ENCODE measurements around the gene CYP27A1.
"Not testable (repeated sequence)": the region's sequence is repeated elsewhere in the genome, so short reads cannot be mapped to it uniquely, and the experiment has no call there.

The CYP27A1 gene

DNA sequence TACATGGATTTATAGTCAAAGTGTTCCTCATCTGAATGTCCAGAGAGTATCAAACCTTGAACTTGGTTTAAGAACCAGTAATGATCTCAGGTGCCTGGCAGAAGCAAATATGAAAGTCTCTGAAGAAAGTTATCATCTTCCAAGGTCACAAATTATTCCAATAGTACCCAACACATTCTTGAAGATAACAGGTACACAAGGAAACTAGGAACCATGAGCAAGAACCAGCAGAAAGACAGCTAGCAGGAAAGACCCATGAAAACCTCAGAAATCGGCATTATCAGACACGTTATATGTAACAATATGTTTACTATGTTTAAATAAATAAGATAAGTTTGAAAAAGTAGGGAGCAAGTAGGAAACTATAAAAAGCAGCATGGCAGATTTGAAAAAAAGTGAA lies 55.5 kb downstream of the CYP27A1 start:
- Histone ChIP-seq H3K4me3 (ENCODE audit: low read depth in 1 of 2, low read length in 2 of 2) (no peak overlapping the region), H3K4me1 (ENCODE audit: control insufficient read depth in 1 of 2, insufficient read depth in 2 of 2, low read length in 2 of 2) (peaks cover 0 to 1% of the 10 kb centered on the region in 2 donors), H3K36me3 (ENCODE audit: control insufficient read depth in 1 of 2, insufficient read depth in 2 of 2, low read length in 2 of 2) (no peaks in the 10 kb centered on the region), H3K27ac (ENCODE audit: low read length) (no peak overlapping the region), H3K9me3 (ENCODE audit: control insufficient read depth in 1 of 2, low read length in 2 of 2) (peaks cover 0 to 4% of the 10 kb centered on the region in 2 donors), H3K27me3 (ENCODE audit: low read depth, low read length) (no peaks in the 10 kb centered on the region)

DNA sequence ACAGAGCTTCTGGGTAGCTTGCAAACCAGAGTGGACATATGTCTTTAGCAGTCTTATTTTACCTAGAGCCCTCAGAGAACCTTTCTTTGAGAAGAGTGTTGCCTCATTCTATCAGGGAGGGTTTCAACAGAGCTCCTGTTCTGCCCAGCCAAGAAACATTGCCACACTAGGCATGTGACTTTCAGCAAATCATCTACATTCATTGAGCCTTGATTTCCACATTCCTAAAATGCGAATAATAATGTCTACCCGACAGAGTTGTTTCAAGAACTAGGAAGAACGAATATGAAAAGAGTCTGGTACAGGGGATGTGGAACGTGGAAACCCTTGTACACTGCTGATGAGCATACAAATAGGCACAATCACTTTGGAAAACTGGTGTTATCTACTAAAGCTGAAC lies 57.5 kb downstream of the CYP27A1 start:
- H3K27ac ChIP-seq (ENCODE audit: low read length), result no peak overlapping the region
- no peaks in the 10 kb centered on the region for H3K36me3 ChIP-seq (ENCODE audit: control insufficient read depth in 1 of 2, insufficient read depth in 2 of 2, low read length in 2 of 2)
- peaks cover 0 to 4% of the 10 kb centered on the region in 2 donors for H3K9me3 ChIP-seq (ENCODE audit: control insufficient read depth in 1 of 2, low read length in 2 of 2)
- H3K27me3 ChIP-seq (ENCODE audit: low read depth, low read length), result no peaks in the 10 kb centered on the region
- no peak overlapping the region for H3K4me3 ChIP-seq (ENCODE audit: low read depth in 1 of 2, low read length in 2 of 2)
- H3K4me1 ChIP-seq (ENCODE audit: control insufficient read depth in 1 of 2, insufficient read depth in 2 of 2, low read length in 2 of 2), result no peaks in the 10 kb centered on the region

DNA sequence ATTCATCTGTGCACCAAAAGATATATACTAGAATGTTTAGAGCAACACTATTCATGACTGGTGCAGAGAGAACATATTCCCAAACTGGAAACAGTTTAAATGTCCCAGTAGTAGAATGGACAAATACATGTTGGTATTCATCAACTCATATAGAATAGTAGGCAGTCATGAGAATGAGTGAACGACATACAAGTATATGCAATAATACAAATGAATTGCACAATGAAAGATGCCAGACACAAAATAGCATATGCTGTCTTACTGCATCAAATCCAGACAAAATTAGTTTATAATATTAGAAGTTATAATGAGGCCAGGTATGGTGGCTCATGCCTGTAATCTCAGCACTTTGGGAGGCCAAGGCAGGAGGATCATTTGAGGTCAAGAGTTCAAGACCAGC lies 57.9 kb downstream of the CYP27A1 start:
- Histone ChIP-seq H3K36me3 (ENCODE audit: control insufficient read depth in 1 of 2, insufficient read depth in 2 of 2, low read length in 2 of 2) (no peaks in the 10 kb centered on the region), H3K4me1 (ENCODE audit: control insufficient read depth in 1 of 2, insufficient read depth in 2 of 2, low read length in 2 of 2) (no peaks in the 10 kb centered on the region), H3K27ac (ENCODE audit: low read length) (no peak overlapping the region), H3K27me3 (ENCODE audit: low read depth, low read length) (no peaks in the 10 kb centered on the region), H3K4me3 (ENCODE audit: low read depth in 1 of 2, low read length in 2 of 2) (no peak overlapping the region), H3K9me3 (ENCODE audit: control insufficient read depth in 1 of 2, low read length in 2 of 2) (peaks cover 0 to 4% of the 10 kb centered on the region in 2 donors)

DNA sequence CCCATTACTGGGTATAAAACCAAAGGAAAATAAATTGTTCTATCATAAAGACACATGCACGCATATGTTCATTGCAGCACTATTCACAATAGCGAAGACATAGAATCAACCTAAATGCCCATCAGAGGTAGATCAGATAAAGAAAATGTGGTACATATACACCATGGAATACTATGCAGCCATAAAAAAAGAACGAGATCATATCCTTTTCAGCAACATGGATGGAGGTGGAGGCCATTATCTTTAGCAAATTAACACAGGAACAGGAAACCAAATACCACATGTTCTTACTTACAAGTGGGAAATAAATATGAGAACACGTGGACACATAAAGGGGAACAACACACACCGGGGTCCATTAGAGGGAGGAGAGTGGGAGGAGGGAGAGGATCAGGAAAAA lies 62.4 kb downstream of the CYP27A1 start:
- not testable (repeated sequence) for H3K27me3 ChIP-seq (ENCODE audit: low read depth, low read length); H3K9me3 ChIP-seq (ENCODE audit: control insufficient read depth in 1 of 2, low read length in 2 of 2); H3K4me1 ChIP-seq (ENCODE audit: control insufficient read depth in 1 of 2, insufficient read depth in 2 of 2, low read length in 2 of 2); H3K4me3 ChIP-seq (ENCODE audit: low read depth in 1 of 2, low read length in 2 of 2); H3K36me3 ChIP-seq (ENCODE audit: control insufficient read depth in 1 of 2, insufficient read depth in 2 of 2, low read length in 2 of 2); H3K27ac ChIP-seq (ENCODE audit: low read length)

DNA sequence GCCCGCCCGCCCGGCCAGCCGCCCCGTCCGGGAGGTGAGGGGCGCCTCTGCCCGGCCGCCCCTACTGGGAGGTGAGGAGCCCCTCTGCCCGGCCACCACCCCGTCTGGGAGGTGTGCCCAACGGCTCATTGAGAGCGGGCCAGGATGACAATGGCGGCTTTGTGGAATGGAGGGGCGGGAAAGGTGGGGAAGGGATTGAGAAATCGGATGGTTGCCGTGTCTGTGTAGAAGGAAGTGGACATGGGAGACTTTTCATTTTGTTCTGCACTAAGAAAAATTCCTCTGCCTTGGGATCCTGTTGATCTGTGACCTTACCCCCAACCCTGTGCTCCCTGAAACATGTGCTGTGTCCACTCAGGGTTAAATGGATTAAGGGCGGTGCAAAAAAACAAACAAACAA lies 65.0 kb downstream of the CYP27A1 start:
- H3K4me3 ChIP-seq (ENCODE audit: low read depth in 1 of 2, low read length in 2 of 2); H3K27me3 ChIP-seq (ENCODE audit: low read depth, low read length); H3K36me3 ChIP-seq (ENCODE audit: control insufficient read depth in 1 of 2, insufficient read depth in 2 of 2, low read length in 2 of 2); H3K27ac ChIP-seq (ENCODE audit: low read length); H3K9me3 ChIP-seq (ENCODE audit: control insufficient read depth in 1 of 2, low read length in 2 of 2); H3K4me1 ChIP-seq (ENCODE audit: control insufficient read depth in 1 of 2, insufficient read depth in 2 of 2, low read length in 2 of 2): not testable (repeated sequence)

DNA sequence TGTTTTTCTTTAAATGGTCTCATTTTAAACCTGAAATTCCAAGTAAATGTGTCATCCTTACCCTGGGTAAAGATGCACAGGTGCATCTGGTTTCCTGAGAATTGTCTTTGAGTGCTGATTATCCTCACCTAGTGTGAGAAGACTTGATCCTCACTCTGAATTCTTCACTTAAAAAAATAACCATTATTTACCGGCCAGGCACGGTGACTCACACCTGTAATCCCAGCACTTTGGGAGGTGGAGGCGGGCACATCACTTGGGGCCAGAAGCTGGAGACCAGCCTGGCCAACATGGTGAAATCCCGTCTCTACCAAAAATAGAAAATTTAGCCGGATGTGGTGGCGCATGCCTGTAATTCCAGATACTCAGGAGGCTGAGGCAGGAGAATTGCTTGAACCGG lies 67.8 kb downstream of the CYP27A1 start:
- Histone ChIP-seq H3K9me3 (ENCODE audit: control insufficient read depth in 1 of 2, low read length in 2 of 2) (no peaks in the 10 kb centered on the region), H3K4me1 (ENCODE audit: control insufficient read depth in 1 of 2, insufficient read depth in 2 of 2, low read length in 2 of 2) (peaks cover 0 to 3% of the 10 kb centered on the region in 2 donors), H3K36me3 (ENCODE audit: control insufficient read depth in 1 of 2, insufficient read depth in 2 of 2, low read length in 2 of 2) (no peaks in the 10 kb centered on the region), H3K27me3 (ENCODE audit: low read depth, low read length) (peaks cover 14% of the 10 kb centered on the region), H3K27ac (ENCODE audit: low read length) (no peak overlapping the region), H3K4me3 (ENCODE audit: low read depth in 1 of 2, low read length in 2 of 2) (no peak overlapping the region)

DNA sequence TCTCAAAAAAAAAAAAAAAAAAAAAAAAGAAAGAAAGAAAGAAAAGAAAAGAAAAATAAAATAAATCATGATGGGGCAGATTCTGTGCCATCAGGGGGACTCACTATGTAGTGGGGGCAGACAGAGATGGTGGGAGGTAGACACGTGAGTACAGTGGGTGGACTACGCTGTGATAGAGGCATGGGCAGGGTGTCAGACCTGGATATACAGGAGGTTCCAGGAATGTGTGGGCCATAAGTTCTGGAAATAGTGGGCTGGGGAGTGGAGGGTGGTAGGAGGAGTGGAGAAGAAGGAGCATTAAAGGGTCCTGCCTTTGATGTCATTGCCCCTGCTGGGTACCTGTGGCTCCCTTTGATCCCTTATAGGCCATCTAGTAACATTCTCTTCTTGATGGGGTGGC lies 68.8 kb downstream of the CYP27A1 start:
- H3K4me3 ChIP-seq (ENCODE audit: low read depth in 1 of 2, low read length in 2 of 2), result no peak overlapping the region
- H3K27me3 ChIP-seq (ENCODE audit: low read depth, low read length), result peaks cover 17% of the 10 kb centered on the region

DNA sequence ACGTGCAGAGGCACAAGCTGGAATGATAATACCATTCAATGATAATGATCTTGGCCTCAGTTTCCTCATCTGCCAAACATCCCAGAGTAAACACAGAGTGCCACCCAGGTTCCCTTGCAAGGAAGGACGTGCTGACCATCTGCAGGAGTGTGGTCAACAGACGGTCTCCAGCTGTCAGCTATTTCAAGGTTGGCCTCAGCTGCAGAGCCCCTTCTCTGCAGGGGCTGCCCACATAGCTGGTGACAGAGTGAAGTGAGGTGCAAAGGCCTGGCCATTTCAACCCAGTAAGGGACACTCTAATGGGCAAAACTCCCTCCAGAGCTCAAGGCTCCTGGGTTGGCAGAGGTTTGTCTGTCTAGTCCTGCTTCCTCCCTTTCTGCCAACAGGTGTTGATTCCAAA lies 69.3 kb downstream of the CYP27A1 start:
- no peaks in the 10 kb centered on the region for H3K36me3 ChIP-seq (ENCODE audit: control insufficient read depth in 1 of 2, insufficient read depth in 2 of 2, low read length in 2 of 2)
- H3K9me3 ChIP-seq (ENCODE audit: control insufficient read depth in 1 of 2, low read length in 2 of 2), result no peaks in the 10 kb centered on the region
- H3K27me3 ChIP-seq (ENCODE audit: low read depth, low read length), result peaks cover 22% of the 10 kb centered on the region
- peaks cover 0 to 3% of the 10 kb centered on the region in 2 donors for H3K4me1 ChIP-seq (ENCODE audit: control insufficient read depth in 1 of 2, insufficient read depth in 2 of 2, low read length in 2 of 2)
- H3K4me3 ChIP-seq (ENCODE audit: low read depth in 1 of 2, low read length in 2 of 2), result no peak overlapping the region
- no peak overlapping the region for H3K27ac ChIP-seq (ENCODE audit: low read length)

More for the DNA sequence above, 68.8 kb downstream of the CYP27A1 start:
- Histone ChIP-seq H3K36me3 (ENCODE audit: control insufficient read depth in 1 of 2, insufficient read depth in 2 of 2, low read length in 2 of 2) (no peaks in the 10 kb centered on the region), H3K9me3 (ENCODE audit: control insufficient read depth in 1 of 2, low read length in 2 of 2) (no peaks in the 10 kb centered on the region), H3K4me1 (ENCODE audit: control insufficient read depth in 1 of 2, insufficient read depth in 2 of 2, low read length in 2 of 2) (peaks cover 0 to 3% of the 10 kb centered on the region in 2 donors), H3K27ac (ENCODE audit: low read length) (no peak overlapping the region)

DNA sequence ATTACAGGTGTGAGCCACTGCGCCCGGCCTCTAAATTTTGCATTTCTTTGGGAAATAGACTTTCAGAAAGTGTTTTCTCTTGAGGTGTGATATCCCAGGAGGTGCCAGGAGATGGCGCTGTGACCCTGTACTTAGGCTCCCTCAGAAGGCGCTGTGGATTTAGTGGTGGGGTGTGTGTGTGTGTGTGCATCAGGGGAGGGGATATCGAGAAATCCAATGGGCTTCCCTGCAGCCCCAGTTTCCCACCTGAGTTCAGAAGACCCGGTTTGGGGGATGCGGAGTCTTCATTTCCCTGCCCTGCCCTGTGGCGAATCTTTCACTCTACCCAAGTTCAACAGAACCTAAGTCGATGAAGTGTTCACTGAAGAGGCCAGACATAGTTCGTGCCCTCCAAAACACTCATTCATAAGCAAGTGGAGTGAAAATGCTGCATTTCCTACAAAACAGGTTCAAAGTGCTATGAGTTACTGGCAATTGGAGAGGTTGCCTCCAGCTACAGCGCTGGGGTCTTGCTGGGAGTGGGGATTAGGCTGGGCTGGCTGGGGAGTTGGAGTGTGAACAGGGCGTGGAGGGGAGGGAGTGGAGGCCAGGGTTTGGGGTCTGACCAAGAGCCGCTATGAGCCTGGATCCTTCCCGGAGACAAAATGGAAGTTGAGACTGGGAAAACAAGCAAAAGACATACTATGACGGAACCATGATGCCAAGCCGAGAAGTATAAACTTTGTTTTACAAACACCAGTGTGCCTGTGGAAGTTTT lies 71.1 kb downstream of the CYP27A1 start:
- Histone ChIP-seq H3K27me3 (ENCODE audit: low read depth, low read length) (peaks cover 30% of the 10 kb centered on the region), H3K27ac (ENCODE audit: low read length) (no peak overlapping the region), H3K4me1 (ENCODE audit: control insufficient read depth in 1 of 2, insufficient read depth in 2 of 2, low read length in 2 of 2) (peaks cover 0 to 3% of the 10 kb centered on the region in 2 donors)

DNA sequence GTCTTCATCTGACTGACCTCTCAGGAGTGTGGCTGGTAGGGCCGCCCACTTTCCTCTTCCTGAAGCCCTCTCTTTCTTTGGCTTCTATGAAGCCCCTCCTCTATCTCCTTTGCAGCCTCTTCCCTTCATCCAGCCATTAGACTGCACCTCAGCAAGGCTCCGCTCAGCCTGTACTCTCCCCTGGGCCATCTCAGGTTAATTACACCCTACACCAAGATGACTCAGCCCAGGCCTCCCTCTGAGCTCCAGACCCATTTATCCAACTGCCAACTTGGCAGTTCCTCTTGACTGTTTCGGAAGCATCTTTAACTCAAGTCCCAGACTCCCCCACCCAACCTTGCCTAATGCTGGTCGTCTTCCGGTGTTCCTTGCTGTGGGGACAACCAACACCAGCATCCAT lies 71.8 kb downstream of the CYP27A1 start:
- Histone ChIP-seq H3K4me3 (ENCODE audit: low read depth in 1 of 2, low read length in 2 of 2) (no peak overlapping the region), H3K36me3 (ENCODE audit: control insufficient read depth in 1 of 2, insufficient read depth in 2 of 2, low read length in 2 of 2) (no peaks in the 10 kb centered on the region), H3K27ac (ENCODE audit: low read length) (no peak overlapping the region), H3K27me3 (ENCODE audit: low read depth, low read length) (peaks cover 37% of the 10 kb centered on the region), H3K9me3 (ENCODE audit: control insufficient read depth in 1 of 2, low read length in 2 of 2) (no peaks in the 10 kb centered on the region), H3K4me1 (ENCODE audit: control insufficient read depth in 1 of 2, insufficient read depth in 2 of 2, low read length in 2 of 2) (peaks cover 0 to 3% of the 10 kb centered on the region in 2 donors)

More for the DNA sequence above, 71.1 kb downstream of the CYP27A1 start:
- Histone ChIP-seq H3K4me3 (ENCODE audit: low read depth in 1 of 2, low read length in 2 of 2) (no peak overlapping the region), H3K9me3 (ENCODE audit: control insufficient read depth in 1 of 2, low read length in 2 of 2) (no peaks in the 10 kb centered on the region), H3K36me3 (ENCODE audit: control insufficient read depth in 1 of 2, insufficient read depth in 2 of 2, low read length in 2 of 2) (no peaks in the 10 kb centered on the region)

DNA sequence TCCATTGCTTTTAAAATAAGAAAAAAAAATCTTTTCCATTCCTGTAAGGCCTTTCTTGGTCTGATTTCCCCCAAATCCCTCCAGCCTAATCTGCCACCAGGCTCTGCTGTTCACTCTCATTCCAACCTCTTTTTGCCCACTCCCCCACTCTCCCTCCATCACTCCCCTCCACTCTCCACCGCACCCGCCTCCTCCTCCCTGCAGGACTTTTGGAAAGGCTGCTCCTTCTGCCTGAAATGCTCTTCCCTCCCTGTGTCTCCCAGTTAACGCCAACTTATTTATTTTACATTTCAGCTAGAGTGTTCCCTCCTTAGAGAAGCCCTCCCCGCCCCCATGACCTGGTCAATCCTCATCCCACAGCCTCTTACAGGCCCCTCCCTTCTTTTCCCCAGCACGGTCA lies 72.9 kb downstream of the CYP27A1 start:
- Histone ChIP-seq H3K36me3 (ENCODE audit: control insufficient read depth in 1 of 2, insufficient read depth in 2 of 2, low read length in 2 of 2) (no peaks in the 10 kb centered on the region), H3K27ac (ENCODE audit: low read length) (no peak overlapping the region), H3K4me3 (ENCODE audit: low read depth in 1 of 2, low read length in 2 of 2) (no peak overlapping the region), H3K4me1 (ENCODE audit: control insufficient read depth in 1 of 2, insufficient read depth in 2 of 2, low read length in 2 of 2) (peaks cover 0 to 11% of the 10 kb centered on the region in 2 donors), H3K9me3 (ENCODE audit: control insufficient read depth in 1 of 2, low read length in 2 of 2) (no peaks in the 10 kb centered on the region), H3K27me3 (ENCODE audit: low read depth, low read length) (peaks cover 43% of the 10 kb centered on the region)
